KMS-11 (cell line): ENCODE measurements around the gene SLC35F6.

Experiments used
- H2AFZ ChIP-seq: fragments of 200-600 bp; sonication (generic); 2 replicates; pipeline ENCODE4 v1.6.1; 2016; ENCODE audit warnings: antibody characterized with exemption, mixed run types, low read depth
- H3K27ac ChIP-seq: fragments of 200-600 bp; sonication (generic); 2 replicates; pipeline ENCODE4 v1.6.1; 2016; ENCODE audit warnings: mild to moderate bottlenecking, mixed run types
- H3K27me3 ChIP-seq: fragments of 200-600 bp; sonication (generic); 2 replicates; pipeline ENCODE4 v1.6.1; 2017; ENCODE audit warnings: mild to moderate bottlenecking, low read depth, mixed run types, moderate library complexity; ENCODE audit not compliant: insufficient read depth
- H3K36me3 ChIP-seq: fragments of 200-600 bp; sonication (generic); 2 replicates; pipeline ENCODE4 v1.6.1; 2017; ENCODE audit warnings: mild to moderate bottlenecking, mixed run types; ENCODE audit not compliant: insufficient read depth
- H3K4me1 ChIP-seq: fragments of 200-600 bp; sonication (generic); 2 replicates; pipeline ENCODE4 v1.6.1; 2016; ENCODE audit warnings: mild to moderate bottlenecking, low read depth, mixed run types; ENCODE audit not compliant: poor library complexity, severe bottlenecking
- H3K4me2 ChIP-seq: fragments of 200-600 bp; sonication (generic); 2 replicates; pipeline ENCODE4 v1.7.0; 2016; ENCODE audit warnings: mild to moderate bottlenecking, mixed run types
- H3K4me3 ChIP-seq: fragments of 200-600 bp; sonication (generic); IDR thresholded peaks from 2 replicates; pipeline ENCODE4 v1.6.1; 2017; ENCODE audit warnings: low read depth, low read length, mixed read lengths; ENCODE audit not compliant: insufficient read depth
- H3K79me2 ChIP-seq: fragments of 200-600 bp; sonication (generic); 2 replicates; pipeline ENCODE4 v1.6.1; 2016; ENCODE audit warnings: low read depth, mixed run types; ENCODE audit not compliant: insufficient read depth
- H3K9ac ChIP-seq: fragments of 200-600 bp; sonication (generic); 2 replicates; pipeline ENCODE4 v1.6.1; 2016; ENCODE audit warnings: mild to moderate bottlenecking, mixed run types
- H4K20me1 ChIP-seq: fragments of 200-600 bp; sonication (generic); 2 replicates; pipeline ENCODE4 v1.6.1; 2016; ENCODE audit warnings: mild to moderate bottlenecking, mixed run types; ENCODE audit not compliant: insufficient read depth
- TF ChIP-seq, protein P1 (sequence below): fragments of 200-600 bp; sonication (generic); conservative IDR thresholded peaks from 2 replicates; pipeline ENCODE4 v1.6.1; 2017; ENCODE audit warnings: low read depth, mild to moderate bottlenecking, antibody characterized with exemption, low read length, moderate library complexity, mixed read lengths

SLC35F6 gene

DNA sequence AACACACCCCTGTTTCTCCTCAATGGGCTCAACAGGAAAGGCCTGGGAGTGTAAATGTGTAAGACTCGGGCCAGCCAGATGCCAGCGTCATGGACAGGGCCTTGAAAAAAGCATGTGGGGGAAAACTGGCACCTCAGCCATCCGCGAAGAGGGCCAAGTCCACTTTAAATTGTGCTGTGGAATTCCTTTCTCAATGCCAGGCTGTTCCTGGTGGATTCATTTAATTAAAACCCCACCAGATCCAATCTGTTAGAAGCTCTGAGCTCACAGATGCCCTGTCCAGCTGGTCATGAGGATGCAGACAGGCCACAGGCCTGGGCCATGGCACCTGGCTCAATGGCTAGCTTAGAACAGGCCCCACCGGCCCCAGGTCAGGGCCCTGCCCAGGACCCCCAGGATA lies 46.7 kb upstream of the SLC35F6 start:
- no peak overlapping the region for H2AFZ ChIP-seq
- H4K20me1 ChIP-seq, result no peaks in the 10 kb centered on the region
- H3K4me3 ChIP-seq, result no peak overlapping the region
- no peak overlapping the region for H3K9ac ChIP-seq
- H3K79me2 ChIP-seq, result no peaks in the 10 kb centered on the region
- H3K27ac ChIP-seq, result no peak overlapping the region
- no peaks in the 10 kb centered on the region for H3K36me3 ChIP-seq
- H3K27me3 ChIP-seq, result peaks cover 8% of the 10 kb centered on the region; the same call in 1 of the 2 replicates
- H3K4me2 ChIP-seq, result no peak overlapping the region
- TF ChIP-seq, protein P1, sequence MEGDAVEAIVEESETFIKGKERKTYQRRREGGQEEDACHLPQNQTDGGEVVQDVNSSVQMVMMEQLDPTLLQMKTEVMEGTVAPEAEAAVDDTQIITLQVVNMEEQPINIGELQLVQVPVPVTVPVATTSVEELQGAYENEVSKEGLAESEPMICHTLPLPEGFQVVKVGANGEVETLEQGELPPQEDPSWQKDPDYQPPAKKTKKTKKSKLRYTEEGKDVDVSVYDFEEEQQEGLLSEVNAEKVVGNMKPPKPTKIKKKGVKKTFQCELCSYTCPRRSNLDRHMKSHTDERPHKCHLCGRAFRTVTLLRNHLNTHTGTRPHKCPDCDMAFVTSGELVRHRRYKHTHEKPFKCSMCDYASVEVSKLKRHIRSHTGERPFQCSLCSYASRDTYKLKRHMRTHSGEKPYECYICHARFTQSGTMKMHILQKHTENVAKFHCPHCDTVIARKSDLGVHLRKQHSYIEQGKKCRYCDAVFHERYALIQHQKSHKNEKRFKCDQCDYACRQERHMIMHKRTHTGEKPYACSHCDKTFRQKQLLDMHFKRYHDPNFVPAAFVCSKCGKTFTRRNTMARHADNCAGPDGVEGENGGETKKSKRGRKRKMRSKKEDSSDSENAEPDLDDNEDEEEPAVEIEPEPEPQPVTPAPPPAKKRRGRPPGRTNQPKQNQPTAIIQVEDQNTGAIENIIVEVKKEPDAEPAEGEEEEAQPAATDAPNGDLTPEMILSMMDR, result no peak
- H3K4me1 ChIP-seq, result no peaks in the 10 kb centered on the region

DNA sequence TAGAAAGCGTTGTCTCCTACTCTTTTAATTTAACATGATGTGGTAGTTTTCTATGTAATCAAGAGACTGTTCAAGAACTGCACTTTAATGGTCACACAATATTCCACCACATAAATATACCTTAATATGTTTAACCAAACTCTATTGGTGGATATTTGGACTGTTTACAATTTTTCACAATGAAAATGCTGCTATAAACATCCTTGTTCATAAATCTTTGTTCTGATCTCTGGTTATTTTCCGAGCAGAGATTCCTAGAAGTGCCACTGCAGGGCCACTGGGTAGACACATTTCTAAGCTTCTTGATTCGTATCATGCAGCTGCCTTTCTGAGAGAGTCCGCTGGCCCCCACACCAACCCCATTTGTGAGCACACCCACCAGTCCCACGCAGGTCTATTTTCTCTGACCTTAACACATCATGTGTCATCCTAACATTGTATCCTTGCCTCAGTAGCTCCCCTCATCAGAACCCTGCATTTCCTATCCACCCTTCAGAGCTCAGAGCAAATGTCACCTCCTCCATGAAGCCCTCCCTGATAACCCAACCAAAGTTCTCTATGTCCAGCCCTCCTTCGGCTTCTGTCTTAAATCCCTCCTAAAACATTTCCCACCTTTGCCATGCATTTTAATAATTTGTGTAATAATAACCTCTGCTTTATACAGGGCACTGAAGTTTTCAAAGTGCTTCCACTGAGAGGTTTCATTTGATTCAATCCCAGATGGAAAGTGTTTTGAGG lies 45.0 kb upstream of the SLC35F6 start:
- H3K27ac ChIP-seq, result no peak overlapping the region
- no peak overlapping the region for H3K4me2 ChIP-seq
- H3K4me1 ChIP-seq, result no peaks in the 10 kb centered on the region
- TF ChIP-seq, protein P1, result no peak
- H4K20me1 ChIP-seq, result no peaks in the 10 kb centered on the region
- no peaks in the 10 kb centered on the region; the same call in 1 of the 2 replicates for H3K27me3 ChIP-seq
- H3K4me3 ChIP-seq, result no peak overlapping the region
- H3K36me3 ChIP-seq, result no peaks in the 10 kb centered on the region
- no peak overlapping the region for H2AFZ ChIP-seq
- H3K9ac ChIP-seq, result no peak overlapping the region
- no peaks in the 10 kb centered on the region for H3K79me2 ChIP-seq

DNA sequence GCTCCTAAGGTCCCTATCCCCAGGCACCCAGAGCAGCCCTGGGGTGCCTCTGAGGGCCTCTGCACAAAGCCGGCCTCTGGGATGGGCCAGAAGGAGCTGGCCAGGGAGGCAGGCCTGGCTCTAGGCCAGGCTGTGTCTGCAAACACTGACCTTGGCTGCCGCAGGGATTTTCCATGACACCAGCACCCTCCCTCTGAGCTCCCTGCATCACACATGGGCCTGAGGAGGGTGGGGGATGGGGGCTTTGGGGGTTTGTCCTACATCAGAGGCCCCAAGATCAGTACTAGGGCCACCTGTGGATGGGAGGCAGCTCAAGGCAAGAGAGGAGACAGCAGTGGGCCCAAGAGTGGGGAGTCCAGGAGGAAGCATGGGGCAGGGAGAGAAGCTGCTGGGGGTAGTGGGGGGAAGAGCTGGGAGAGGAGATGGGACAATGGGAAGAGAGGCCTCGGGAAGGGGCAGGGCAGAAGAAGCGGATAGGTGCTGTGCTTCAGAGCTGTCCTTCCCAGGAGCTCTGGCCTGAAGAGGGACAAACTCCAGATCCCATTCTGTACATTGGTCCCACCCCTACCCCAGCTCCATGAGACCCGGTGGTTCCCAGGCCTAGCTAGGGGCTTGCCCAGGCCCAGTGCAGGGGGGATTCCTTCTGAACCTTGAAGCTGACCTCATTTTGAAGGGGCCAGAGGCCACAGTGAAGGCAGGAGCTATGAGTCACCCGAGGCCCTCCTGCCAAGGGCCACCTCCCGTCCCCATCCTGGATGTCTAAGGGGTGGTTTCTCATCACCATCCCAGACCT lies 43.6 kb upstream of the SLC35F6 start:
- Histone ChIP-seq H3K36me3 (no peaks in the 10 kb centered on the region), H3K27me3 (no peaks in the 10 kb centered on the region), H3K9ac (no peak overlapping the region), H4K20me1 (no peaks in the 10 kb centered on the region), H3K27ac (no peak overlapping the region), H3K4me3 (no peak overlapping the region), H3K79me2 (no peaks in the 10 kb centered on the region), H2AFZ (no peak overlapping the region), H3K4me2 (no peak overlapping the region), H3K4me1 (no peaks in the 10 kb centered on the region)
- TF ChIP-seq, protein P1, result no peak

DNA sequence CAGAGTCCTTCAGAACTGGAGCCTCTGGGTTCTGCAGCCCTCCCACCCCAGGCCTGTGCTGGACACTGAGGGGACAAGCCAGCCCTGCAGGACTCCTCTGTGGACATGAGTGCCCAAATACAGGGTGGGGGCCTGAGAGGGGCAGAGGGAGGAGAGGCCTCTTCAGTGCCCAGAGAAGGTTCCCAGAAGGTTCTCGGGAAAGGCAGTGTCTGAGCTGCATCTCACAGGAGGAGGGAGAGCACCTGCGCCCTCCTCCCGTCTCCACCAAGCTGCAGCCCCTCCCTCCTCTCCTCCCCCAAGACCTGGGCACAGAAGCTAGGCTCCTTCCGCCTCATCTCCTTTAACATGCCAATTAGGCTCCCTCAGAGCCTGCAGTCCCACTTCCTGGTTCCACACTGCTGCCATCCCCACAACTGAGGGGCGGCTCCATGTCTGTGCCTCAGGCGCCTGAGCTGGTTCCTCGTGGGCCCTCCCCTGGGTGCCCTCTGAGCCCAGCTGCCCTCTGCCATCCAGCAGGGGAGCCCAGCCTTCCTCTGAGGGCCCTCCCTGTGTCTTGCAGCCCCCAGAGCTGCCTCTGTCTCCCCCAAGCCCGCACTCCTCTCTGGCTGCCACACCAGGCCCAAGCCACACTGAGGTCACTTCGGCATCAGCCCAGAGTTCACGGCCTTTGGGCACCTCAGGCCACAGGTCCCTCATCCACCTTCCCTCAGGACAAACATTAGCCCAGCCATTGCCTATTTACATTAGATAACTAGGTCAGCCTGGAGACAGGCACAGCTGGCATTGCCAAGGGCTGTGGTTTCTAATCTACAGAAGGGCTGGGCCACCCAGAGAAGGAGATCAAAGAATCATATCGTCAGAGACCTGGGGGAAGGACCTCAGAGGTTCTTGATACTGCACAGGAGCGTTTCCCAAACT lies 42.7 kb upstream of the SLC35F6 start:
- Histone ChIP-seq H3K4me3 (no peak overlapping the region), H3K4me2 (no peak overlapping the region), H3K27me3 (no peaks in the 10 kb centered on the region), H2AFZ (no peak overlapping the region), H3K4me1 (no peaks in the 10 kb centered on the region), H3K79me2 (no peaks in the 10 kb centered on the region), H3K9ac (no peak overlapping the region), H4K20me1 (no peaks in the 10 kb centered on the region), H3K27ac (no peak overlapping the region), H3K36me3 (no peaks in the 10 kb centered on the region)
- TF ChIP-seq, protein P1, result no peak
